Activated T-helper 1 cell treated with anti-CD3 and anti-CD28 coated beads, Interleukin-2, amount 50 U/mL, for 16 hours (primary cell): Measurements from ENCODE around the gene TTL.
"Not testable (repeated sequence)": the region's sequence is repeated elsewhere in the genome, so short reads cannot be mapped to it uniquely, and the experiment has no call there.

Experiments used
- DNase-seq, 2 donors: peaks; one replicate each; pipeline ENCODE4 v3.0.0-alpha.2; 2020; ENCODE audit warnings: low read depth in 1 of 2, low spot score in 1 of 2

TTL gene

DNA sequence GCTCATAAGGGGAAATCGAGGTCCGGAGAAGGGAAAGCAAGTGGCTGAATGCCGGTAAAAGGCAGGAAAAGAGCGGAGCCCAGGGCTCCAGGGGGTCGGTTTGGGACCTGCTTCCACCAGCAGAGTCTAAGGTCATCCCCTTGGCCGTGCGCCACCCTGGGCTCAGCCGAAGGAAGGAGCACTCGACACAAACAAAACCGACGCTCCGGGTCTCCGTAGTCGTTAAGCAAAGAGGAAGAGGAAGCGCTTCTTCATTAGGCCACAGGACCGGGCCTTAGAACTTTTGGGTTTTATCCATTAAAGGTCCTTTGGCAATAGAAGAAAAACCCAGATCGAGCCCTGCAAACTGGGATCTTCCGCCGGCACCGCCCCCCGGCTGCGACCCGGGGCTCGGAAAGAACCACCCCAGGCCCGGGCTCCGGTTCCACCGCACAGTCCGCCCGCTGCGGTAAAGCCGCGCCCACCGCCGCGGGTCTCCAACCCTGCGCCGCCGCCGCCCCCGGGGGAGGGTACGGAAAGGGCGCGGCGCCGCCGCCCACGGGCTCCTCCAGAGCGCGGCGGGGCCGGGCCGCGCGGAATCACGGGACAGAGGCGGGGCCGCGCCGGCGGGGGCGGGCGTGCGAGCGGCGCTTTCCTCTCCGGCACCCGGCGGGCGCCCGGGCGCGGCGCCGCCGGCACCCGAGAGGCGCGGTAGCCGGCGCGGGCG lies at the start of gene TTL:
Gene TTL (plus strand): TSS at position 629 of the 706 bp plus-strand sequence. CDS start 189 bp downstream, outside the sequence.
- DNase-seq = peak; percentile 36 to 72

DNA sequence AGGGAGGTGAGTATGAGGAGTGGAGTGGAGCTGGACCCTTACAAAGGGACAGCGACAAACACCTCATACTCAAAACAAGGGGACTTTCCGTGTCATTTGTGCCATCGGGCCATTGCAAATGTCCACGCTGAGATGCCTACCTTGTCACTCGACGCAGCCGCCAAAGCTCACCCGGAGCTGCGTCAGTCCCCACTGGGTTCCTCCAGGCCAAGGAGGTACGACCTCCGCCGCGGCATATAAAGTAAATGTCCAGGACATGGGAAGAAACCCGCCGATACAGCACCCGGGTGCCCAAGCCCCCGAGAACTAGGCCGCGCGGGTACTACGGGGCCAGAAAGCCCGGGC lies 49.6 kb upstream of the TTL start:
- DNase-seq = not testable (repeated sequence)

DNA sequence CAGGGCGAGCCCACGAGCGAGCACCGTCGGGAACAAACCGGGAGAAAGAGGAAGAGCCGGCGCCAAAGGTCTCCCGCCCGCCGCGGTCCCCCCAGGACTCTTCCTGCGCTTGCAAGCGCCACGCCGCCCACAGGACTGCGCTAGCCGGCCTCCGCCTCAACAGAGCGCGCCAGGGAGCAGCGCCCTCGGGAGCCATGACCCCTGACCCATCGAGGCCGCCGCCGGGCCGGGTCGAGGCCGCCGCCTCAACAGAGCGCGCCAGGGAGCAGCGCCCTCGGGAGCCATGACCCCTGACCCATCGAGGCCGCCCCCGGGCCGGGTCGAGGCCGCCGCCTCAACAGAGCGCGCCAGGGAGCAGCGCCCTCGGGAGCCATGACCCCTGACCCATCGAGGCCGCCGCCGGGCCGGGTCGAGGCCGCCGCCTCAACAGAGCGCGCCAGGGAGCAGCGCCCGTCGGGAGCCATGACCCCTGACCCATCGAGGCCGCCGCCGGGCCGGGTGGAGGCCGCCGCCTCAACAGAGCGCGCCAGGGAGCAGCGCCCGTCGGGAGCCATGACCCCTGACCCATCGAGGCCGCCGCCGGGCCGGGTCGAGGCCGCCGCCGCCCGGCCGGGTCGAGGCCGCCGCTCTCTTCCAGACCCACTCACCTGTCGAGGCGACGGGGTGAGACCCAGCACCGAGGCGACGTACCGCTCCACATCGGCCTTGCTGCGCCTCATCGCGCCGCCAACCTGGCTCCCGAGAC lies 49.0 kb upstream of the TTL start:
- DNase-seq = not testable (repeated sequence)

DNA sequence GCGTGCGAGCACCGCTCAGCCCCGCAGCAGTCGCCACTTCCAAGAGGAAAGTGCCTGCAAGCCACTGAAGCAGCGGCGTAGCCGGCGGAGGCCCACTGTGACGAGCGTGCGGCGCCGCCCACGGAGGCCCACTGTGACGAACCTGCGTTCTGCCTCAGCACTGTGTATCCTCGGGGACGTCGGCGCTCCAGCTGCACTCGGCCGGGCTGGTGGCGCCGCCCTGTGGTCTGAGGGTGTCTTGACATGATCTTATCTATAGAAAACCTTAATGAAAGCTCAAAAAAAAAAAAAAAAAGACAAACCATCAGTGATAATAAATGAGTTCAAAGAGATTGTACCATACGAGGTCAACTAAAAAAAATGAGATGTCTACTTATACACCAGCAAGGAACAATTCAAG lies 48.5 kb upstream of the TTL start, which contains the start of gene RGPD8:
Gene RGPD8 (minus strand): TSS at position 166 of the 400 bp plus-strand sequence. CDS start 192 bp downstream, outside the sequence.
- DNase-seq = peak; percentile 69 to 90

DNA sequence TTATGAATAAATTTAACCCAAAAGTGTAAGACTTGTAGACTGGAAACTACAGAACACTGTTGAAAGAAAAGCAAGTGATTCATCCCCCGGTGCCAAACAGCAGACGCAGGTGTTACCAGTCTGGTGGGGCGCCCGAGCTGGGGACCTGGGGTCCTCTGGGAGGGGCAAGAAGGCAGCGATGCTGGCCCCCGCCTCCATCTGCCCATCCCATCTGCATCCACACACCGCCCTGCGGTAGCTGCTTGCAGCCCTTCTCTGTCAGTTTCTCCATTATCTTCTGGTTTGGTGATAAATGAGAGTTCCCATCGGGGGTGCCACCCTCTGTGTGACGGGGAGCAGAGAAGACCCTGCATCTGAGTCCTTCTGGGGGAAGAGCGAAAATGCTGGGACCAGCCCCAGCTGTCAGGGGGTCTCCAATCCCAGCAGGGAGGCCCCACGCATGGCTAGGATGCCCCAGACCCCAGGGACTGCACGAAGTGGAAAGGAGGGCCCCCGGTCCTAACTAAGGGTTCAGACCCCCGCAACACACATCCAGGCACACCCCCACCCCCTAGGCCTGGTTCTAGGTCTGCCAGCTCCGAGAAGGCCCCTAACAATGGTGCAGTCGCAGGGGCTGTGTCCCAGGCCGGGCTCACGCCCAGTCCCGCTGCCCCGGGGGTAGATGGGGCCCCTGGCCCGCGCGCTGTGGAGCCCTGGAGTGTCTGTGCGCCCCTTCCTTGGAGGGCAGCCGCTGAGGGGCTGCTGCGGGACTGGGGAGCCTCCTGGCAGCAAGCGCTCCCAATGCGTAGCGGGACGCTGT lies 47.8 kb upstream of the TTL start:
- no peak for DNase-seq

DNA sequence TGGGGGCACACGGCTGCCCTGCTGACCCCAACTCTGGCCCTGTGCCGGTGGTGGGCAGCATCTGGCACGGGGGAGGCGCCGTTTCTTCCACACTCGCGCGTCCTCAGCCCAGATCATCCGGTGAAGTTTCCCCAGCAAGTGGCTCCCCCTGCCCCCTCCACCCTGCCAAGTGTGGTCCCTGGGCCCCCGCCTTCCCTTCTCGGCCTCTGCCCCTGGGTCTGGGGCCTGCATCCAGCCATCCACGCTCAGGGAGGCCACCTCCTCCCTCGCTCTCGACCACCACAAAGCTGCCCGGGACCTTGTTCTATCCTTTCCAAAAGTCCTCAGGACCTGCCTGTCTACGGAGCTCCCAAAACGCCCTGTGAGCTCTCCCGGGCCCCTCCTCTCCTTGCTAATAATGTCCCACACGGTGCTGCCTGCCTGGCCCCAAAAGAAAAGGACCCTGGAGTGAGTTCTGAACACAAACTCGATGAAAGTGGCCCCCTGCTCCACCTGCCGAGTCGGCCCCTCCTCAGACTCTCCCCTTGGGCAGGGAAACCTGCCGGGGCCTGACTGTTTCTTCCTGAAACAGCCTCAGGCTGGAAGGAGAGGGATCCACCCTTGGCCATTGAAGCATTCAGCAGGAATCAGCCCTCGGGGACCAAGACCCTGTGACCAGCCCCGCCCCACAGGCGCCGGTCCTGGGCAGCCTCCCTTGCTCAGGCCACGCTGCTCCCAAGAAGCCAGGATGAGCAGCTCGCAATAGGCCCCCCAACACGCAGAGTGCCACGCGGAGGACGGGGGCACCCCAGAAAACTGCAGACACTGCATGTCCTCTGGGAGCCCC lies 46.9 kb upstream of the TTL start:
- DNase-seq = not testable (repeated sequence)

DNA sequence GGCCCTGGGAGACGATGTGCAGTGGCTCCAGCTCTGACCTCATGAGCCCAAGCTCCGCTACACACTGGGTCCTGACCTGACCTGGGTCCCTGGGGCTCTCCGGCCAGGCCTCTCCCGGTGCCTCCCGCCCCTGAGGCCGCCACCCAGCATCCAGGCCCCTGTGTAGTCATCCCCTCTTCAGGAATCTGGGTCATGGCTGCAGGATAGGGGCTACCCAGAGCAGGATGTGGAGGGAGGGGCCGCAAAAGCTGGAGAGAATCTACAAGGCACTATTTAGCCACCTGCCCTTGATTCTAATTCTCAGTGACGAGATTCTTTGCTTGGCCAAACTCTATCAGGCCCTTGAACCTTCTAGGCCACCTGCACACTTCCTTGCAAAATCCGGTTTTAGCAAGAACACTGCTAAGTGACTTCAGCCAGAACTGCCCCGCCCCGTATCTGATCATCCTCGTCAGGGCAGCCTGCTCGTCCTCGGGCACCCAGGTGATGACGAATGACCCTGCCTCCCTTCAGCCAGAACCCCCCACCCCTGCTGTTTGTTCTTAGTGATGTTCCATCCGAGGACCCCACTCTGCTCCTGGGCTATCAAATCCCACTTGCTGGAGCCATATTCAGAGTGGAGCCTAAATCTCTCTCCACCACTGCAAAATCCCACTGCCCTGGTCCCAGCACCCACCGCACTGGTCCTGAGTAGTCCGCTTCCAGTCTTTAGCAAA lies 46.1 kb upstream of the TTL start:
- not testable (repeated sequence) for DNase-seq

DNA sequence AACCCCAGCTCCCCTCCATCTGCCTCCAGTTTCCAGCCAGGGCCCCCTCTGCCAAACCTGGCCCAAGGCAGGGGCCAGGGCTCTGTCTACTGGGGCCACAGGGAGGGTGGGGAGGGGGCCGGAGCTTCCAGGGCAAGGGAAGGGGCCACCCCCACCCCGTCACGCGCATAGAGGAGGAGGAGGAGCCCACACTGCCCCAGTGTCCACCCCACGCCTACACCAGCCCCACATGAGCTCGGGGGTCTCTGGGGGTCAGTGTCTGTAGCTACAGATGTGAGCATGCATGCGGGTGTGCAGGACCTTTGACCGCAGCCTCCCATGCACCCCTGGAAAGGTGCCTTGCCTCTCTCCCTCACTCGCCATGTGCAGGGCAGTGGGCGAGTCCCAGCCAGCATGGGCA lies 45.0 kb upstream of the TTL start:
- DNase-seq = not testable (repeated sequence)

DNA sequence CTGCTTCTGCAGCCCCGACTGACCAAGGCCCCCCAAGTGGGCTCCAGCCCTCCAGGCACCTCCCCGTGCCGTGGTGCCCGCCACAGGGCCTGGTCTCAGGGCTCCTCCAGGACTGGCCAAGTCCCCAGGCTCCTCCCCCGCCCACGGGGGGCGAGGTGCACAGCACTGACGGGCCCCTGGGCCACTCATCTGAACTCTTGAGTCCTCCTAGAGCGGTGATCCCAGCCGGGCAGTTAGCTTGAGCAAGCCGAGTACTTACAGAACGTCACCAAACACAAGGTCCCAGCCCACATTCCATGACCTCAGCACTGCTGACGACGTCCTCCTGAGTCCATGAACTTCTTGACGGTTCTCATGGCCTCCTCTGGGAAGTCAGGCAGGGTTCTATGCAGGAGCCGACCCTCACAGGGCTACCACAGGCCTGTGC lies 44.5 kb upstream of the TTL start:
- DNase-seq = not testable (repeated sequence)

DNA sequence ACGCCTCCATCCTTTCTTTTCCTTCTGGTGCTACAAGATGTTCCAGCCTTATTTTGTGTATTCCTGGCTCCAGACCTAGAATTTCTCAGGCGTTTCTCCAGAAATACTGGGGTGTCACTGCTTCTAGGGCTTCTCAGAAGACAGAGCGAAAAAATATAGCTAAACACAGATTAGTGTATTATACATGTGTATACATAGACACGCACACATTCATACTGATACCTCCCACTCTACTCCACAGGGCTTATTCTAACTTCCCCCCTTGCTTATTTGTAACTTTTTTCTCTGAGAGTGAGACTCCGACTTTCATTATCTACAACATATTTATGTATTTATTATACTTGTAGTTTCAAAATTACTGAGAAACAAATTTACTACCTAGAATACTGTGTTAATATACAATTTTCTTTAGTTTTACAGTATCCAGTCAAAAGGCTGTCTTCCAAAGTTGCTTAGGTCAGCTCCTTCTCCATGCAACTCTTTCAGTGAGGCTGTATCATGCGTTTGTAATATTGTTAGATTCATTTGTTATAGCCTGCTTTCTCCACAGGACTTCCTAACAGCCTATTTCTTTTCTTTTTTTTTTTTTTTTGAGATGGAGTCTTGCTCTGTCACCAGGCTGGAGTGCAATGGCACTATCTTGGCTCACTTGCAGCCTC lies 43.2 kb upstream of the TTL start:
- DNase-seq = not testable (repeated sequence)

DNA sequence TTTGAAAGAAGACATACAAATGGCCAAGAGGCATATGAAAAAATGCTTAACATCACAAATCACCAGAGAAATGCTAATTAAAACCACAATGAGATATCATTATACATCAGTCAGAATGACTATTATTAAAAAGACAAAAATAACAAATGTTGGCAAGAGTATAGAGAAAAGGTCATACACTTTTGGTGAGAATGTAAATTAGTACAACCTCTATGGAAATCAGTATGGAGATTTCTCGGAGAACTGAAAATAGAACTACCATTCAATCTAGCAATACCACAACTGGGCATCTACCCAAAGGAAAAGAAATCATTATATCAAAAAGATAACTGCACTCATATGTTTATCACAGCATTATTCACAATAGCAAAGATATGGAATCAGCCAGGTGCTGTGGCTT lies 37.7 kb upstream of the TTL start:
- not testable (repeated sequence) for DNase-seq

DNA sequence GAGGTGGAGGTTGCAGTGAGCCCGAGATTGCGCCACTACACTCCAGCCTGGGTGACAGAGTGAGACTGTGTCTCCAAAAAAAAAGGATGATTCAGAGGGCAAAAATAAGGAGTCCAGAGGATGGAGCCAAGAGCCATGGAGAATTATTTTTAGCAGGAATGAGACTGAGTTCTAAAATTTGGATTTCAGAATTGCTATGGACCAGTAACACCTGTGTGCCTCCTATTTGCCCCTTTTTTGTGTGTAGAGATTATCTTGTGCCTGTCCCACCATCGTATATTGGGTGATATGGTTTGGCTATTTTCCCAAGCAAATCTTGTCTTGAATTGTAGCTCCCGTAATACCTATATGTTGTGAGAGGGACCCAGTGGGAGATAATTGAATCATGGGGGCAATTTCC lies 32.1 kb upstream of the TTL start:
- DNase-seq = no peak

DNA sequence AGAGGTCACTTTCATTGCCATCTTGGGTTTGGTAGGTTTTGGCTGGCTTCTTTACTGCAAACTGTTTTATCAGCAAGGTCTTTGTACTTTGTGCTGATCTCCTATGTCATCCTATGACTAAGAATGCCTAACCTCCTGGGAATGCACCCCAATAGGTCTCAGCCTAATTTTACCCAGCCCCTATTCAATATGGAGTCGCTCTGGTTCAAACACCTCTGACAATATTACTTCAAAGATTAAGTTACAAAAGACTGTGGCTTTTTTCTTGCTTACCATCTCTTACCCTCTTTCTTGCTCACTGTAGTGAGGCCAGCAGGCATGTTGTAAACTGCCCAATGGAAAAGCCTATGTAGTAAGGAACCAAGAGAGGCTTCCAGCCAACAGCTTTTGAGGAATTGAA lies 30.6 kb upstream of the TTL start:
- no peak for DNase-seq

DNA sequence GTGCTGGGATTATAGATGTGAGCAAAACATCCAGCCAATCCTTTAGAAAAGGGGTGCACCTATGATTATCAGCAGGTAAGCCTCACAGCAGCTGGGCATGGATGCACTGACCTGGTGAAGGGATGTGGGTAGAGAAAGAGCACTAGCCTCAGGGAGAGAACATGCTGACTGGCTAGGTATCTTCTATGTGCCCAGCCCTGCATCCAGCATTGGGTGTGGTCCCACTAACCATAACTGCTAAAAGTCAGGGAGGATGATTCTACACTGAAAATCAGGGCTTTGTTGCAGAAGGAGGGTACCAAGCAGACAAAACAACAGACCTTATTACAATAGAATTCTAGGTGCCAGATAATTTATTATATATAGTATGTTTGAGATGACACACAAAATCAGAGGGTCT lies 27.4 kb upstream of the TTL start:
- no peak for DNase-seq

DNA sequence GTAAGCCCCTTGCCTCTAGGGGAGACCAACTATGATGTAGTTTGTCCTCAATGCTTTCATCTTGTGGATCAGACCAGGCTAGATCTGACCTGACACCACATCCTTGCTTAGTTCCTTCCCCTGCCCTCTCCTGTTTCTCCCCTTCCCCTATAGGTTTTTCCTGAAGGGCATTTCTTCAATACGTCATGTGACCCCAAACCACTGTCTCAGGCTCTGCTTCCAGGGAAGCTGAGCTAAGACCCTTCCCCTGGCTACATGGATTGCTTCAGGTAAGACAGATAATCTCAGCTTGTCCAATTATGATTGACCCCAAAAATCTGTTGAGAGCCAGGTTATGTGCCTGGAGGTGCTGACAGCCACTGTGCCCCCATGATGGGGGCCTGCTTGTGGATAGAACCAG lies 22.6 kb upstream of the TTL start:
- no peak for DNase-seq

DNA sequence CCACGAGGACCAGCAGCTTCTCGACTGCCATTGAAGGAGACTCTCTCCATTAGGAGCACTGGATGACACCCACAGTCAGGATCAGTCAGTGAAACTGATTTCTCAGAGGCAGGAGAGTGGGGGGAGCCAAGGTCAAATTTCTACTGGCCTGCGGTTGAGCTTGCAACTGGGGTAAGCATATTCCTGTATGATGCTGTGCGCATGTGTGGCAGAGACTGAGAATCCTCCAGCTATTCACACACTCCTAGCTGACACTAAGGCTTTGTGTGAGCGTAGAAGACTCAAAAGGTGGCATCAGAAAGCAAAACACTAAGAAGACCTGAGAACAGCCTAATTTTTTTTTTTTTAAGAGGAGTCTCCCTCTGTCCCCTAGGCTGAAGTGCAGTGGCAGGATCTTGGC lies 19.8 kb upstream of the TTL start:
- no peak for DNase-seq

DNA sequence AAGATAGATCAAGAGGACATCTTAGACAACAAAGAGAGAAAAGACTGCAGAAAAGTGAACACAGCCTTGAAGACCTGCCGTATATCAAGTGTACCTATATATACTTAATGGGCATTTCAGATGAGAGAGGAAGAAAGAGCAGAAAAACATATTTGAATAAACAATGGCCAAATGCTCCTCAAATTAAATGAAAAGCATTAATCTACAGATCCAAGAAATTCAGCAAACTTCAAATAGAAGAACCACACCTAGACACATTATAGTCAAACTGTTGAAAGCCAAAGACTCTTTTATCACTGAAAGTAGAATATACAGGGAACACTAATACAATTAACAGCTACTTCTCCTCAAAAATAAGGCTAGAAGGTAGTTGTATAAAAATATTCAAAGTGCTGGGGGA lies 18.7 kb upstream of the TTL start:
- no peak for DNase-seq

DNA sequence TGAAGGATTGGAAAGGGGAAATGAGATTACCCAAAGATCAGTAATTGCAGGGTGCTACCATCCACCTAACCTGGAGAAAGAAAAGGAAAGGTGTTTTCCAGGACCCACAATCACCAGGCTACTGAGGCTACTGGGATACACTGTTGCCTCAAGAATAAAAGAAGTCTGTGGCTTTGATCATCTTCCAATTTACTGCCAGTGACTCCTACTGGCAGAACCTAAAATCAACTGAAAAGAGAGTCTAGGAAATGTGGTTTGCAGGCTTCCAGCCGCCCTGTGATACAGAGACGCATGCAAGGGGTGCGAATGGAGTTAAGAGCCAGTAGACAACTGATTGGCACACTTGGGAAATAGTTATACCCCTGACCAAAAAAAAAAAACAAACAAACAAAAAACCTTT lies 16.6 kb upstream of the TTL start:
- DNase-seq = no peak

DNA sequence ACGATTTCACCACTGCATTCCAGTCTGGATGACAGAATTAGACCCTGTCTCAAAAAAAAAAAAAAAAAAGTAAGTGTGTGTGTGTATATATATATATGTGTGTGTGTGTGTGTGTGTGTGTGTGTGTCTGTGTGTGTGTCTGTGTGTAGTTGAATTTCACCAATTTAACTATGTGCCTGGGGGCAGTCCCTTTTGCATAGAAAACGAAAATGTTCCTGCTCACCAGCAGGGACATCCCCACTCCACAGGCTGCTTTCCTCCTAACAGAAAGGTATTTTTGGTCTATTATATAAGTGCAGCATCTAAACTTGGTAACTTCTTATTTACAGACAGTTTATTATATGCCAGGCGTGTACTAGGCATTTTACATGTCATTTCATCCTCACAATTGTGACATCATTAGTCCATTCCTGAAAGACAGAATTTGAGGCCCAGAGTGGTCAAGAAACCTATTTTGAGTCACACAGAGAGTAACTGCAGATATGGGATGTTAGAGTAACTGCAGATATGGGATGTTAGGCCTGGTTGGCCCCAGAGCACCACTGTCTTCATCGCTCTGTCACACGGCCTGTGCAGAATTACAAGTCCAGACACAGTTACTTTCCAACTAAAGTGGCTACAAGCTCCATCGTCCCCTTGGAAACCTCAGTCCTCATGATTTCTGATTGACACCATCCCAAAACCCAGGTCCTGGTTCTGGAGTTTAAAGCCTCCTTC lies 9.3 kb upstream of the TTL start:
- DNase-seq = no peak
